NCI-H2196 (cell line): Measurements from ENCODE around the gene FKBP5.
"Not testable (repeated sequence)": the region's sequence is repeated elsewhere in the genome, so short reads cannot be mapped to it uniquely, and the experiment has no call there.

Source experiments
- DNase-seq: peaks from one replicate; lab custom pipeline; 2025; ENCODE audit not compliant: unreplicated experiment; lab: John Stamatoyannopoulos, UW

Gene FKBP5

DNA sequence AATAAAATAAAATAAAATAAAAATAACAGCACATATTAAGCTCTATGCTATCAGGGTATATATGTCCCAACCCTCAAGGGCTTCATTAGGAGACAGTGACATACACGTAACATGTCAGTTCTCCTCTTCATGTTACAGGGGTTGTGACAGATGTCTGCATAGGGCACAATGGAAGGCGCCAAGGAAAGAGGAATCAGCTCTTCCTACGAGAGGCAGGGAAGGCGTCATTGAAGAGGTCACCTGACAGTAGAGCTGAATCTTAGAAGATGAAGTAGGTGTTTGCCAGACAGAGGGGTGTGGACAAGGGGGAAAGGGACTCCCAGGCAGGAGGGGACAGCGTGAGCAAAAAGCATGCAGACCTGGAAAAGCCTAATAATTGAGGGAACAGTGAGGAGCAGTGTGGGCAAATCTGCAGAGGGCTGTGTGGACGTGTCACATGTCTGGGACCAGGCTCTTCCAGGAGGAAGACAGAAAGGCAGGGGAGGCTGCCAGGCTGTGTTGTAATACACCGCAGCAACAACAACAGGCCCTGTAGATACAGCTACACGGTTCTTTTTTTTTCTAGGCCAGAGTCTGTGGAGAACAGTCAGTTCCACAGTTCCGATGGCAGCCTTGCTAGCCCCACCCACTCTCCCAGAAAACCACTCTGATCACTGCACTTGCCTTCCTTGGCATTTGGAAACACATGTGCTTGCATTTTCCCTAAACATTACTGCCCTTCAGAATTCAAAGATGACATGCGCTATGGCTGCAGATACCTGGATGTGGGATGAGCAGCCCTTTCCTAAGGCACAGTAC, 2.5 kb upstream of the FKBP5 start:
- no peak for DNase-seq

DNA sequence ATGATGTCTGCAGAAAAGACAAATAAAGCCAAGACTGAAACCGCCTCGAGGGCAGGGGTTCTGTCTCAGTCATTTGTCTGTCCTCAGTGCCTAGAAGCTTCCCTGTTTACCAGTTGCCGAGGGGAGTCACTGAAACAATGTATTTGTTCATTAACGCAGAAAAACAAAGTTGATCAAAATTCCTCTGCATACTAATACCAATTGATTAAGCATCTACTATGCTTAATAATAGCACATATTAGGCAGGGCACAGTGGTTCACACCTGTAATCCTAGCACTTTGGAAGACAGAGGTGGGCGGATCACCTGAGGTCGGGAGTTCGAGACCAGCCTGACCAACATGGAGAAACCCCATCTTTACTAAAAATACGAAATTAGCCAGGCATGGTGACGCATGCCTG, 1.8 kb upstream of the FKBP5 start:
- DNase-seq = no peak

- DNase-seq = not testable (repeated sequence)
These were observed 1.3 kb upstream of the FKBP5 start for GRCh38 chr6:35690006-35690405.

GRCh38 chr6:35687658-35688604, 784 bp downstream of the FKBP5 start:
- DNase-seq = peak; percentile 55

DNA sequence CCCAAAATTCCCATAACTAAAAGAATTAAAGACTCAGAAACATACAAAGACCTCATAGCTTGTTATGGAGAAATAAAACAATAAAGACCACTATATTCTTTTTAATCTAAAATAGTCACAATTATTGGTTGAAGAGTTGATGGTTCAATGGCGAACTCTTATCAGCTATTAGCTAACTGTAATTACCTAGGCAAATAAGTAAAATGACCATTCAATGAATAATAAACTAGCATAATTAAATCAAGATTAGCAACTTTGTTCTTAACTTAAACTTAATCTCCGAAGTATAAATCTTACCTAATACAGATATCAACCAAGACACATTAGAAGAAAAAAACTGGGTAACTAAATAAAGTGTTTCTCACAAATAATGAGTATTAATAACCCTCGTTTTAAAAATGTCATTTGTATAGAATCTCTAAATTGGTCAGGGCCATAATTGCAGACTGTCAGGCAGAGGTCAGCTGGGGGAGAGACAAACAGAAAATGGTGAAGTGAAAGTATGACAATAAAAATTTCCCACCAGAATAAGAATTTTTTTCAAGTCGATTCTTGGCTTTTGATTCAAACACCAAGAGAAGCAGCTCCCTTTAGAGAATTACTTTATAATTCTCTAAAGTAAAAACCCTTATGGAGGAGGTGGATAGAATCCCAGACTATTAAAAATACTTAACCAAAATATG, 1.7 kb downstream of the FKBP5 start:
- no peak for DNase-seq

DNA sequence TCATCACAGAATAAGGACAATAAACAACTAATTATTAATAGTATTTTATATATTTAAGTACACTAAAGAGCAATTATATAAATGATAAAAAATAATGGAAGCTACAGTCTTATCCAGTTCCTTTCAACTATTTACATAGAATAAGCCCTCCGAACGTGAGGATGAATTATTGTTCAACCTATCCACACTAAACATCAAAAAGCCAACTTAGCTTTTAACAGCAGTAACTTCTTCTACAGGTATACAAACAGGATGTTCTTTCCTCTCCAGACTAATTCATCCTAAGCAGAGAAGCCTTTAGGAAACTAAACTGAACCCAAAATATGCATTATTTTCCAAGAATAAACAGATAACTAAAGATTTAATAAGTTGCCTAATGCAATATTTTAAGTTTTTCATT, 2.3 kb downstream of the FKBP5 start:
- DNase-seq = no peak

DNA sequence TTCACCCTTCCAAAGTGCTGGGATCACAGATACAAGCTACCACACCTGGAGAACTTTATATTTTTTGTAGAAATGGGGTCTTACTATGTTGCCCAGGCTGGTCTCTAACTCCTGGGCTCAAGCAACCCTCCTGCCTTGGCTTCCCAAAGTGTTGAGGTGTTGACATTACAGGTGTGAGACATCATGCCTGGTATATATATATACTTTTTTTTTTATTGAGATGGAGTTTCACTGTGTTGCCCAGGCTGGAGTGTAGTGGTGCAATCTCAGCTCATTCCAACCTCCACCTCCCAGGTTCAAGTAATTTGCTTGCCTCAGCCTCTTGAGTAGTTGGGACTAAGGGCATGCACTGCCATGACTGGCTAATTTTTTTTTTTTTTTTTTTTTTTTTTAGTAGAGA, 5.4 kb downstream of the FKBP5 start:
- DNase-seq = no peak

- DNase-seq = no peak
These were observed 7.4 kb downstream of the FKBP5 start for GRCh38 chr6:35681298-35681697.

DNA sequence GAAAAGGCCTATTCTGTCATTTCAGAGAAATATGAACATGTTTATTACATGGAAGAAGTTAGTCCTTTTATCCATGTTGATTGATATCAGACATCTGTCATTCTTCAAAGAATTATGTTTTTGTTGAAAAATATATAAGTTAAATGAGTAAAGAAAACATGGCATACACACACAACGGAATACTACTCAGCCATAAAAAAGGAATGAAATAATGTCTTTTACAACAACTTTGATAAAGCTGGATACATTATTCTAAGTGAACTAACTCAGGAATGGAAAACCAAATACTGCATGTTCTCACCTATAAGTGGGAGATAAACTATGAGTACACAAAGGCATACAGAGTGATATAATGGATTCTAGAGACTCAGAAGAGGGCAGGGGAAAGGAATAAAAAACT, 9.3 kb downstream of the FKBP5 start:
- no peak for DNase-seq

DNA sequence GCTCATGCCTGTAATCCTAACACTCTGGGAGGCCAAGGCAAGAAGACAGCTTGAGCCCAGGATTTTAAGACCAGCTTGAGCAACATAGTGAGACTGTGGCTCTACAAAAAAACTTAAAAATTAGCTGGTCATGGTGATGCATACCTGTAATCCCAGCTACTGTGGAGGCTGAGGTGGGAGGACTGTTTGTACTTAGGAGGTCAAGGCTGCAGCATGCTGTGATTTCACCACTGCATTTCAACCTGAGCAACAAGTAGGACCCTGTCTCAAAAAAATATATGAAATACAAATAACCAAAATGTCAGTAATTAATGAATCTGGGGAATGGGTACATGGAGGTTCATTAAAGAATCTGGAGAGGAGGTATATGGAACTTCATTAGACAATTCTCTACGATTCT, 9.9 kb downstream of the FKBP5 start:
- DNase-seq = no peak

DNA sequence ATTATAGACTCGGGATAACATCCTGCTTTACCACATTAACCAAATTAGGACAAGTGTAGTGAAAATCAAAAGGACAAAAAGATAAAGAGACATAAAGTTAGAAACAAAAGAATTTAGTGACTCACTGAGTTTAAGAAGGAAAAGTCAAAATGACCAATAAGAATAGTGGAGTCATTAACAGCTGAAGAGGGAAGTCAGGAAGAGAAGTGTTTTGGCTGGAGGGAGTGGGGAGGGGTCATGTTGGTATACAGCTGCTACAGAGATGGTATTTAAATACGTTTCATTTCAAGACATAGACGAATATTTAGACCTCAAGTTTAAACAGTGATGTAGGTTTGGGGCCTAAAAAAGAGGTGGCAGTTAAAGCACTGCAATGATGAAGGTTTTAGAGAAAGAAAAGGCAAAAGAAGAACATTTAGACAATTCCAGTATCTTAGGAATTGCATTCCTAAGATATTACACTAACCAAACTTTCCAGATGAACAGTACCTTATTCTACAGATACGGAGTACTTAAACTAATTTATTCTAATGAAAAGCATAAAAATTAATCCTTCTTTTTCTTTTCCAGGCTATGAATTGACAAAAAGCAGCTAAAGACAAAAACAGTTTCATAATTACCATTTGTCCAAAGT, 10.6 kb downstream of the FKBP5 start:
- no peak for DNase-seq

- DNase-seq = peak; percentile 39
These were observed 11.3 kb downstream of the FKBP5 start for GRCh38 chr6:35677456-35677855.

GRCh38 chr6:35675871-35676459, 12.8 kb downstream of the FKBP5 start:
- DNase-seq = no peak

DNA sequence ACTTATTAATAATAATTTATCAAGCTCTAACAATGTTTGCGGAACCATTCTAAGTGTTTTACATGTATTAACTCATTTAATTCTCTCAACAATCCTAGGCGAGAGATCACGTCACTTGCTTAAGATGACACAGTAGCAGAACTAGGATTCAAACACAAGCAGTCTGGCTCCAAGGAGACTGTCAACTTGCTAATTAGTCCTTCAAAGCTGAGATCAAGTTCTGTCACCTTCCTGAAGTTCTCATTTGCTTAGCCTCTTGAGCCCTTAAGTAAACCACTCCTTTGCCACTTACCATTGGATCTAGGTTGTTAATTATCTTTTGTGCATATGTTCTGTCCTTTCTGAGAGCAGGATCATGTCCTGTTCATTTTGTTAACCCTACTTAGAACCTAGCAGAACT, 14.1 kb downstream of the FKBP5 start:
- DNase-seq = no peak

DNA sequence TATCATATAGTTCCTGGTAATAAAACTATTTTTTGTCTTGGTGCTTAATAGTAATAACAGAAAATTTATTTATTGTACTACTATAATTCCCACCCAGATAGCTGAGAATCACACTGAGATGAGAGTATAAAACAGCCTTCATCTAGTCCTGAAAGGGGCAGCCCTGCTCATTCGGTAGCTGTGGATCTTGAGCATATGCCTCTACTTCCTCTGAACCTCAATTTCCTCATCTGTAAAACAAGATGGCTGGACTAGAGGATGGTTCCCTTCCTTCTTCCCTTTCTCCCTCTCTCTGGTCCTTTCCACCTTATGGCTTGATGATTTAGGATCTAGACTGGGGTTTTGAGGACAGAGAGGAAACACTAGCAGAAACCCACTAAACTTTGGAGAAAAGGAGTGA, 15.0 kb downstream of the FKBP5 start:
- DNase-seq = no peak

DNA sequence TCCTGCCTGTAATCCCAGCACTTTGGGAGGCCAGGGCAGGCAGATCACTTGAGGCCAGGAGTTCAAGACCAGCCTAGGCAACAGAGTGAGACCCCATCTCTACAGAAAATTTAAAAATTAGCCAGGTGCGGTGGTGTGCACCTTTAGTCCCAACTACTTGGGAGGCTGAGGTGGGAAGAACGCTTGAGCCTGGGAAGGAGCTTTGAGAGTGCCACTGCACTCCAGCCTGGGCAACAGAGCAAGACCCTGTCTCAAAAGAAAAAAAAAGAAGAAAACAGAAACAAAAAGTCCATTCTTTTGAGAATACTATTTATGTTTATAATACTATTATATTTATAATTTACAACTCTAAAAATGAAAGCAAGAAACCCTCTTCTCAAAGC, 15.4 kb downstream of the FKBP5 start:
- DNase-seq = not testable (repeated sequence)

DNA sequence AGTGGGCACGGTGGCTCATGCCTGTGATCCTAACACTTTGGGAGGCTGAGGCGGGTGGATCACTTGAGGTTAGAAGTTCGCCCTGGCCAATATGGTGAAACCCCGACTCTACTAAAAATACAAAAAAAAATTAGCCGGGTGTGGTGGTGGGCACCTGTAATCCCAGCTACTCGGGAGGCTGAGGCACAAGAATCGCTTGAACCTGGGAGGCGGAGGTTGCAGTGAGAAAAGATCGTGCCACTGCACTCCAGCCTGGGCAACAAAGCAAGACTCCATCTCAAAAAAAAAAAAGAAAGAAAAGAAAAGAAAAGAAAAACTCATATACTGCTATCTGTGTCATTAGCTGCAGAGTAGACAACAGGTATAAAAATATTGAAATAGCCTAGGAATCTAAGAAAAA, 18.3 kb downstream of the FKBP5 start:
- DNase-seq = not testable (repeated sequence)

DNA sequence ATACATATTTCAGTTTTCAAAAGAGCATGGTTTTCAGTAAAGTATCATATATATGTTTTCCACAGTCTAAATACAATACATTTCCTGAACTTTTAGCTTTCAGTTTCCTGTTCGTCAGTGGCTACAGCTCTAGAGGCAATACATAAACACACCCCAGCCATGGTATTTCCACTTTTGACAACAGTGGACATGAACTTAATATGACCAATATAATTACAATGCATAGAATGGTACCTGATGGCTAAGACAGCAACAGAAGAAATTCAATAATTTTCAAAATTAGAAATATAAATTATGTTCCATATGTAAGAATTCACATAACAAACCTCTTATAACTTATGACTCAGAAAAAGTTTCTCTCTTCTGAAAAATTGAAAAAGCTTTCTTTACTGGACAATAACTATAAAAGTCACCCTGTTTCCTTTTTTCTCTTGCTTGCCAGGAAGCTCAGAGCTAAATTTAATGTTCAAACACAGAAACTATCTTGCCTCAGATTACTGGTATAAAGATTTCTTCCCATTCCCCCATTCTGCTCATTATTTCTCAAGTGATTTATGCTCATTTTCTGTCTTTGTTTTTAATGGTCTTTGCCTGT, 19.2 kb downstream of the FKBP5 start:
- DNase-seq = no peak

DNA sequence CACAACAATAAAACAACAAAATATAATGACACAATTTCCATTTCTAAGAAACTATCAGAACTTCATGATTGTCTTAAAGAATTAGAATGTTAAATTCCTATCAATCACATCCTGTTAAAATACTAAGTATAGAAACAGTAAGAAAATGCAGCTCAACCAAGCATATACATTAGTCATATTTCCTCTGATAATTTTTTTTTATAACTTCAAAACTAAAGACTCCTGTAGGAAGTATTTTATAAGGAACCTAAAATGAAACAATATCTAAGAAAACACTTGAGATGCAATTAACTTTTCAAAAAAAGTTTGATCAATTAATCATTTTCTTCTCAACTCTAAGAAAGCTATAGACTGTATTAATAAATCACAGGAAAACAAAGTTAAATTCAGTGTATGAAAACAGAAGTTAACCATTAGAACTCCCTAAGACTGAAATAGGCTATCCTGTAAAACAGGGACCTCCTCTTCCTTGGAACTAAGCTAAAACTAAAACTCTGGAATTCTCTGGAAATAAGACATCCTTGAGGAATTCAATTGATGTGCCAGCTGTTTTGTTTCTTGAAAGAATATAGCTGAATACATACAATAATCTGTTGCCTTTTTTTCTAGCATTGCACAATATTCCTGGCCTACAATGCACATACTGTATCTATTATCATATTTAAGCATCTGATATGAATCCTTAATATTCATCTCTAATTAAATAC, 19.8 kb downstream of the FKBP5 start:
- DNase-seq = no peak

GRCh38 chr6:35668096-35668495, 20.6 kb downstream of the FKBP5 start:
- no peak for DNase-seq
